ENCODE results near the gene TMPRSS12.
"Not testable (repeated sequence)": the region's sequence is repeated elsewhere in the genome, so short reads cannot be mapped to it uniquely, and the experiment has no call there.

The TMPRSS12 gene

DNA sequence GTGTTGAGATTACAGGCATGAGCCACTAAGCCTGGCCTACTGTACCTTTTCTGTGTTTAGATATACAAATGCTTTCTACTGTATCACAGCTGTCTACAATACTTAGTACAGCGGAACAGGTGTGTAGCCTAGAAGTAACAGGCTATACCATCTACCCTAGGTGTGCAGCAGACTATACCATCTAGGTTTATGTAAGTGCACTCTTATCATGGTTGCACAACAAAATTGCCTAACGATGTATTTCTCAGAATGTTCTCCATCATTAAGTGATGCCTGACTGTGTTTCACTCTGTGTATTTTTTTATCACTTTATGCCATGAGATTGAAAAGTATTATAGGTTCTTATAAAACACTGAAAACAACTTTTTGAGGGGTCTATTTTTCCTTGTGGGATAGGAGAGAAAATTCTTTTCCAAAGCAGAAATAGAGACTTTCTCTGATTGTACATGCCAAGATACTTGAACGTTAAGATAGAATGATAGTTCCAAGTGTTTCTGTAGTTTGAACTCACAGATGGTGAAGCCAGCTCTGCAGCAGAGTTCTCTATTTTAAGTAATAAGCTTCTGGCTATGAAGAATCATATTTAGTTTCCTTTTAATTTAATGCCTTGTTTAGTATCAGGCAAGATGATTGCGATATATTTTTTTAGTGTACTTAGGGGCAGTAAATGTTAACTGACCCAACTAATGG, 17.0 kb downstream of the TMPRSS12 start:
- DNase-seq = no peak

DNA sequence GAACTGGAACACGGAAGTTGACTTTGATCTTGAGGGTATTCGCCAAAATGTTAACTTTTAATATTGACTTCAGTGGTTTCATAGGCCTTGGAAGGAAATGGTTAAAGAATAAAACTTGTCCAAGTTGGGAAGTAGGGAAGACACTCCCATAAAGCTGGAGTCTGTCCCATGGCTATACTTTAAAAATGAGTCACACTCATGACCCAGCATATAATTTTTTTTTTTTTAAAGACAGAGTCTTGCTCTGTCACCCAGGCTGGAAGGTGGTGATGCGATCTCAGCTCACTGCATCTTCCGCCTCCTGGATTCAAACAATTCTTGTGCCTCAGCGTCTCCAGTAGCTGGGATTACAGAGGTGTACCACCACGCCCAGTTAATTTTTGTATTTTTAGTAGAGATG, 19.6 kb downstream of the TMPRSS12 start:
- no peak for DNase-seq

DNA sequence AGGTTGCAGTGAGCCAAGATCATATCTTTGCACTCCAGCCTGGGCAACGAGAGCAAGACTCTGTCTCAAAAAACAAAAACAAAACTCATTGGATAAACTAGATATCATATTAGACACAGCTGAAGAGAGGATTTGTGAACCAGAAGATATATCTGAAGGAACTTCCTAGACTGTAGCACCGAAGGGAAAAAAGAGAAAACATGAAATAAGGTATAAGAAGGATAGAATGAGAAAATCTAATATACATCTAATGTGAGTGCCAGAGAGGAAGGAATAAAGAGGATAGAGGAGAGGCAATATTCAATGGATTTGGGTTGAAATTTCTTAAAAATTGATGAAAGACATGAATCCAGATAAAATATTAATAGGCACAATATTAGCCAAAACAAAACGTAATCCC, 22.5 kb downstream of the TMPRSS12 start:
- DNase-seq = no peak

GRCh38 chr12:50868881-50869280, 26.2 kb downstream of the TMPRSS12 start:
- DNase-seq = not testable (repeated sequence)

- no peak for DNase-seq
These were observed 39.8 kb downstream of the TMPRSS12 start for GRCh38 chr12:50882563-50882962.

DNA sequence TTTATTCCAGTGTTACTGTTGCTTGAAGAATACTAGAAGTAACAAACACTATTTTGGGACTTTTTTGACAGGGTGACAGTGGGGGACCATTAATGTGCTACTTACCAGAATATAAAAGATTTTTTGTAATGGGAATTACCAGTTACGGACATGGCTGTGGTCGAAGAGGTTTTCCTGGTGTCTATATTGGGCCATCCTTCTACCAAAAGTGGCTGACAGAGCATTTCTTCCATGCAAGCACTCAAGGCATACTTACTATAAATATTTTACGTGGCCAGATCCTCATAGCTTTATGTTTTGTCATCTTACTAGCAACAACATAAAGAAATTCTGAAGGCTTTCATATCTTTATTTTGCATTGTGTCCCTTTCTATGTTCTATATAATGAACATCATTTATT, 44.5 kb downstream of the TMPRSS12 start:
- DNase-seq = no peak

DNA sequence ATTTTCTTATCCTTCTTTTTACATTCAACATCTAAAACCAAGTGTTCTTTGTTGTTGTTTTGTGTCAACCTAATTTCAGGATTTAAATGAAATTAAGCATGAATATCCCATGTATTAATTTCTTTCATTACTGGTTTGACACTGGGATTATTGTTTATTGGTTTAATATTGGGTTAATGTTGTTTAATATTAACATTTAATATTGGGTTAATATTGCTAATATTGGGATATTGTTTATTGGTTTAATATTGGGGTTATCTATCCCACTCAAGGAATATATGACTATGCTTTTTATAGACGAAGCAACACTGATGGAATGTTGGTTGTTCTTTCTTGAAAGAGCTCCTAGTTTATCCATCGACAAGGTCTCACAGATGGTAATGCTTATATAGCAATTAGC, 45.9 kb downstream of the TMPRSS12 start:
- DNase-seq = no peak

DNA sequence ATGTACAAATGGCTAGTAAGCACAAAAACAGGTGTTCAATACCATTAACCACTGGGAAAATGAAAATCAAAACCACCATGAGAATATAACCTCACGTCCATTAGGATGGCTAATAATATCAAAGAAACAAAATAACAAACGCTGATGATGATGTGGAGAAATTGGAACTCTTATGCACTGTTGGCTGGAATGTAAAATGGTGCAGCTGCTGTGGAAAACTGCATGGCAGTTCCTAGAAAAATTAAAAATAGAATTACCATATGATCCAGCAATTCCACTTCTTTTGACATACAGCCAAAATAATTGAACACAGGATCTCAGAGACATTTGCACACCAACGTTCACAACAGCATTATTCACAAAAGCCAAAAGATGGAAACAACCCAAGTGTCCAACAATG, 51.5 kb downstream of the TMPRSS12 start:
- no peak for DNase-seq

DNA sequence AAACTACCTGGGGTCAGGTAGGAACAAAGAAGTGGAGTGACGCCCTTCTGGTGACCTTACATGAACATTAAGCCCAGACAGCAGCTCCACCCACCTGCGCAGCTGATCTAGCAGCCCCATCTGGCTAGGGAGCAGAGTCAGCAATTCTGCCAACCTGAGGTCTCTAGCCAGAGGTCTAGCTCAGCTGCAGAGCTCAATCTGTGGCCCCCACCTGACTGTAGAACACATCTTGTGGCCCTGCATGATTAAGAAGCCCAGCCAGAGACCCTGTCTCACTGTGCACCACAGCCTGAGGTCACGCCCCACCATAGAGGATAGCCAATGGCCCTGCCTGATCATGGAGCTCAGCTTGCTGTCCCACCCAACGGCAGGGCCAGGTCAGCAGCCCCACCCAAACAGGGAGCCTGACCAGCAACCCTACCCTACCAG, 59.0 kb downstream of the TMPRSS12 start:
- no peak for DNase-seq

DNA sequence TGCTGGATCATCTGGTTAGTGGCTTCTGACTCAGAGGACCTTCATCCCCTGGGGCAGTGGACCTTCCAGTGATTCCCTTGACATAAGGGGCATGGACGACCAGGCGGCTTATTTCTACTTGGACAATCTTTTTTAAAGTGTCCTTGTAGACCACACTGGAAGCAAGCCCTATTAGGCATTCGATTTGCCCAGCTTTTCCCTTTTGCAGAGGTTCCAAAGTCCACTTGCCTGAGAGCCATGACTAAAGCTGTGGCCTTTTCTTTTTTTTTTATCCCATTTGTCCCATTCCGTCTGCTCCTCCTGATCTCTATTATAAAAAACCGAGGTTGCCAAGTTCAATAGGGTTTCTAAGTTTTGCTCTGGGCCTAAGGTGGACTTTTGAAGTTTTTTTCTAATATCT, 65.8 kb downstream of the TMPRSS12 start:
- not testable (repeated sequence) for DNase-seq

DNA sequence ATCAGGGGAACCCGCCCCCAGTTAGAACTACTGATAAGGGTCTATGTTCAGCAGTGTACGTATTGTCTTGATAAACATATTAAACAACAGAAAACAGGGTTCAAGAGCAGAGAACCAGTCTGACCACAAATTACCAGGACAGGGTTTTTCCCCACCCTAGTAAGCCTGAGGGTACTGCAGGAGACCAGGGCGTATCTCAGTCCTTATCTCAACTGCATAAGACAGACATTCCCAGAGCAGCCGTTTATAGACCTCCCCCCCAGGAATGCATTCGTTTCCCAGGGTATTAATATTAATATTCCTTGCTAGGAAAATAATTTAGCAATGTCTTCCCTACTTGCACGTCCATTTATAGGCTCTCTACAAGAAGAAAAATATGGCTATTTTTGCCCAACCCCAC, 69.6 kb downstream of the TMPRSS12 start:
- not testable (repeated sequence) for DNase-seq

DNA sequence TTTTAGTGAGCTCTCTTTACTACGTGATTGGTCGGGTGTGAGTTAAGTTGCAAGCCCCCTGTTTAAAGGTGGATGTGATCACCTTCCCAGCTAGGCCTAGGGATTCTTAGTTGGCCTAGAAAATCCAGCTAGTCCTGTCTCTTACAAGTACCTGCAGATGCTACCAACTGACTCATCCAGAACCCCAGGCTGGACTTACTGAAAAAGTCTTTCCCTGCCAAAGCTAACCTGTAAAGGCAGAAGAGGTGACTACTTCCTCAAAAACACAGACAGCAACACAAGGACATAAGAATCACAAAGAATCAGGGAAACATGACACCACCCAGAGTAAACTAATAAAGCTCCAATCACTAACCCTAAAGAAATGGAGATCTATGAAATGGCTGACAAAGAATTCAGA, 70.5 kb downstream of the TMPRSS12 start:
- DNase-seq = no peak

DNA sequence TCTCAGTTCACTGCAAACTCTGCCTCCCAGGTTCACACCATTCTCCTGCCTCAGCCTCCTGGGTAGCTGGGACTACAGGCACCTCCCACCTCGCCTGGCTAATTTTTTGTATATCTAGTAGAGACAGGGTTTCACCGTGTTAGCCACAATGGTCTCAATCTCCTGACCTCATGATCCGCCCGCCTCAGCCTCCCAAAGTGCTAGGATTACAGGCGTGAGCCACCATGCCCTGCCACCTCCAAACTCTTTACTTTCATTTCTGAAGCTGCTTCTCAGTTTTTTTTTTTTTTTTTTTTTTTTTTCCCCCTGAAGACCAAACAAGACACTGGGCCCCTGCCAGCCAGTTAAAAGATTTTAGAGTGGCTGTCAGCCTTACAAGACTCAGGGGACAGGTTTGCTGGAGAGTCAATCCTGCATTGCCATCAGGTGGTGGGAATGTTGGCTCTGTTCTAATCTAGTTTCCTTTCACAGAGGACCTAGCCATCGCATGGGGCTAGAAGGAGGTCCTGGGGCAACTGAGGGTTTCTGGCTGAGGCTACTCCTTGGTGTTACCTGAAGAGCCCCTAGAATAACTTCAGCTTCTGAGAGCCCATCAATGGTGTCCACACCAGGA, 72.3 kb downstream of the TMPRSS12 start:
- DNase-seq = no peak

- no peak for DNase-seq
These were observed 73.6 kb downstream of the TMPRSS12 start for GRCh38 chr12:50916292-50916691.

DNA sequence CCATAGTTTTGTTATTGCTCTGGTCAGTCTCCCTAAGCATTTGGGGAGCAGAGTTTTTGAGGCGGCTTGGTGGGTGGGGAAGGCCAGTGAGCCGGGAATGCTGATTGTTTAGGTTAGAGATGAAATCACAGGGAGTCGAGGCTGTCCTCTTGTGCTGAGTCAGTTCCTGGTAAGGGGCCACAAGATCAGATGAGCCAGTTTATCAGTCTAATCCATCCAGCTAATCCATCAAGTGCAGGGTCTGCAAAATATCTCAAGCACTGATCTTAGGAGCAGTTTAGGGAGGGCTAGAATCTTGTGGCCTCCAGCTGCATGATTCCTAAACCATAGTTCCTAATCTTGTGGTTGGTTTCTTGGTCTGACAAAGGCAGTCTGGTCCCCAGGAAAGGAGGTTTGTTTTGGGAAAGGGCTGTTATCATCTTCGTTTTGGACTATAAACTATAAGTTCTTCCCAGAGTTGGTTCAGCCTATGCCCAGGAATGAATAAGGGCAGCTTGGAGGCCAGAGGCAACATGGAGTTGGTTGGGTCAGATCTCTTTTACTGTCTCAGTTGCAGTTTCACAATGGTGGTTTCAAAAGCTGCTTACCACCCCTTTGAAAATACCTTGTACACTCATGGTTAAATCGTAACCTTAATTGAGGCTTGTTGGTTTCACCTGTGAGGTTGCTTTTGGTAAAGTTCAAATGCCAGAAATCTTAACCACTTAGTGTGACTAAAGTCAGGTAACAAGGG, 76.0 kb downstream of the TMPRSS12 start:
- DNase-seq = no peak

DNA sequence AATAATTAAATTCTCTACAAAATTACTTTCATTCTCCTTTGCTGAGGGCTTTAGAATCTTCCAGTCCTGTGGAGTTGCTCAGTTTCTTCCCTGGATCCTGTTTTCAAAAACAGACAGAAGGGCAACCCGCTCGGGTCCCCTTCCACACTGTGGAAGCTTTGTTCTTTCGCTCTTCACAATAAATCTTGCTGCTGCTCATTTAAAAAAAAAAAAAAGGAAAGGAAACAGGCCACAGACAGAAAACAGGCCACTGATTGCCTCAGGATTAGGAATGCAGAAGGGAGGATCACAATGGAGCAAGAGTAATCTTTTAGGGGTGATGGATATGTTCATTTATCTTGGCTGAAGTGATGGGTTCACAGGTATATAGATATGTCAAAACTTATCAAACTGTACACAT, 80.1 kb downstream of the TMPRSS12 start:
- no peak for DNase-seq

DNA sequence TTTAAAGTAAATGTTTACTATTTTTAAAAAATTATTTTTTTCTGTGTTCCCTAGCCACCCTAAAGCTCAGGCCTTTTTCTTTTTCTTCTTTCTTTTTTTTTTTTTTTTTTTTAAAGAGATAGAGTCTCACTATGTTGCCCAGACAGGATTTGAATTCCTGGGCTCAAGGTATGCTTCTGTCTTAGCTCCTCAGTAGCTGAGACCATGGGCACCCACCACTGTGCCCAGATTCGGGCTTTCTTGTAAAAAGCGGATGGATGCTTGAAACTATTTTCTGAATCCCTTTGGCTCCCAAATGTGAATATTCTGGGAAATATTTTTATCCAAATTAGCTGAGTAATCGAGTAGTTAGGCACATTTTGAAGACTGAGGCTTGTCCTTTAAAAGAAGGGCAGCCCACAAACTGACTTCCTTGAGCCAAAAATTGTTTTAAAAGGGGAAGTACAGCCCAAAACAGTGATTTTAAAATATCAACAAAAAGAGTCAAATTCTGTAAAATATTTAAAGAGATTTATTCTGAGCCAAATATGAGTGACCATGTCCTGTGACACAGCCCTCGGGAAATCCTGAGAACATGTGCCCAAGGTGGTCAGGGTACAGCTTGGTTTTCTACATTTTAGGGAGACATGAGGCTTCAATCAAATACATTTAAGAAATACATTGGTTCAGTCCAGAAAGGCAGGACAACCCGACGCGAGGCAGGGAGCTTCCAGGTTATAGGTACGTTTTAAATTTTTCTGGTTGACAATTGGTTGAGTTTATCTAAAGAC, 80.8 kb downstream of the TMPRSS12 start:
- no peak for DNase-seq

GRCh38 chr12:50924131-50924438, 81.4 kb downstream of the TMPRSS12 start:
- DNase-seq = no peak

DNA sequence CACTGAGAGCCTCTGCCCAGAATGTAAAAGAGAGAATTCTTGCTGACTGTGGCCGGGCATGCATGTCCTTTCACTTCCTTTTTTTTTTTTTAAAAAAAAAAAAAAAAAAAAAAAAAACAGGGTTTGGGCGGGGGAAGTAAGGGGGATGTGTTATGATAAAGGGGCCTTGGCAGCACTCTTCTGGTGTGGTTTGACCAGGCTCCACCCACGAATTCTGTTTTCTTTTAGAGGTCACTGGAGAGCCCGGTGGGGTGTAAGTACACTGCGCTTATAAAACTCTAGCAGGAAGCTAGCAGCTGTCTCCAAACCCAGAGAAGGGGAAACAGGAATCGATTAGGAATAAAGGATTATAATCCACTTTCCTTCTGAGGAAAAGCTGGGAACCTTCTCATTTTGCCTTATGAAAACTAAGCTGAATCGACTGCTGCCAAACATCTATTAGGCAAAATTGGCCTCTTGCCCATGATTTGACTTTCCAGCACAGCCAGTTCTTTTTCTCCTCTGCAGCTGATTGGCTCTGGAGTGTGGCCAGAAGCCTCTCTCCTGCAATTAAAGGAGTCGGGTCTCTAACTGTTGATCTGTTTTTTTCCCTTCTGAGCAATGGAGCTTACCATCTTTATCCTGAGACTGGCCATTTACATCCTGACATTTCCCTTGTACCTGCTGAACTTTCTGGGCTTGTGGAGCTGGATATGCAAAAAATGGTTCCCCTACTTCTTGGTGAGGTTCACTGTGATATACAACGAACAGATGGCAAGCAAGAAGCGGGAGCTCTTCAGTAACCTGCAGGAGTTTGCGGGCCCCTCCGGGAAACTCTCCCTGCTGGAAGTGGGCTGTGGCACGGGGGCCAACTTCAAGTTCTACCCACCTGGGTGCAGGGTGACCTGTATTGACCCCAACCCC, 82.0 kb downstream of the TMPRSS12 start:
- DNase-seq = peak; percentile 46

DNA sequence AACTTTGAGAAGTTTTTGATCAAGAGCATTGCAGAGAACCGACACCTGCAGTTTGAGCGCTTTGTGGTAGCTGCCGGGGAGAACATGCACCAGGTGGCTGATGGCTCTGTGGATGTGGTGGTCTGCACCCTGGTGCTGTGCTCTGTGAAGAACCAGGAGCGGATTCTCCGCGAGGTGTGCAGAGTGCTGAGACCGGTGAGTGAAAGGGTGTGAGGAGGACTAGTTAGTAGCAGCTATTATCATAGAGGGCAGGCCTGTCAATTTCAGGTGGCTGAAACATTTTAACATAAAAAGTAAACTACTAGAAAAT, 82.6 kb downstream of the TMPRSS12 start:
- no peak for DNase-seq

DNA sequence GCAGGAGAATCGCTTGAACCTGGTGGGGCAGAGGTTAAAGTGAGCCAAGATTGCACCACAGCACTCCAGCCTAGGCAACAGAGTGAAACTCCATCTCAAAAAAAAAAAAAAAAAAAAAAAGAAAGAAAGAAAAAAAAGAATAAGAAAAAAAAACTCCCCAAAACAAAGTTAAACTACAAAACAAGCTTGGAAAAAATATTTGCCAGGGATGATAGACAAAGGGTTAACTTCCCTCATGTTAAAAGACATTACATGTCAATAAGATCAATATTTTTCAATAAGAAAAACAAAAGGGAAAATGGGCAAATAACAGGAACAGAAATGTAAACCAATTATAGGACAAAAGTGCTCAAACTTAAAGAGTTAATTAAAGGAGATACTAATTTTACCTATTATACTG, 83.2 kb downstream of the TMPRSS12 start:
- no peak for DNase-seq

DNA sequence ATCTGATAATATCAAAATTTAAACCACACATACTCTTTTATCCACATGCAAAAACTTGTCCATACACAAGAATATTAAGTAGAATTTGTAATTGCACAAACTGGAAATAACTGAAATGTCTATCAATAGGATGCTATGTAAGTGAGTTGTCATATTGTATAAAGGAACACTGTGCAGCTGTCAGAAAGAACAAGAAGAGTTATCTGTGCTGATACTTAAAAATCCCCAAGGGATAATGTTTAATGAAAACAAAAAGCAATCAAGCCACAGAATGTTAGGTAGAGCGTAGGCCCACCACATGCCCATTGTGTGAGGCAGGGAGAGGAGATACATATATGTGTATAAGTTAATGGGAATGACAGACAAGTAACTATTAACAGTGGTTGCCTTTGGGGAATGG, 83.7 kb downstream of the TMPRSS12 start:
- DNase-seq = no peak

GRCh38 chr12:50926932-50927331, 84.2 kb downstream of the TMPRSS12 start:
- not testable (repeated sequence) for DNase-seq
